Astrocyte (in vitro differentiated cells and primary cell): ENCODE data around the gene LIMK1. TPM values are rescaled to one million over a fixed set of nuclear protein-coding genes. Genes with fewer than 3 reads are reported as not detected.

Experiments used
- DNase-seq: peaks from one replicate; pipeline ENCODE4 v3.0.0-alpha.2; 2010; ENCODE audit warnings: low read depth
- FAIRE-seq: peaks from 2 replicates; lab custom pipeline; 2011; peaks lifted over from hg19 to GRCh38; lab: Jason Lieb, UNC
- H2AFZ ChIP-seq: 2 replicates; pipeline ENCODE4 v1.6.0; 2012; ENCODE audit warnings: low read depth, low read length, inconsistent platforms
- H3K27ac ChIP-seq: 2 replicates; pipeline ENCODE4 v1.5.1; 2011; ENCODE audit warnings: low read depth, low read length, inconsistent platforms
- H3K27me3 ChIP-seq: 2 replicates; pipeline ENCODE4 v1.6.0; 2011; ENCODE audit warnings: low read length, inconsistent platforms; ENCODE audit not compliant: insufficient read depth
- H3K36me3 ChIP-seq: 2 replicates; pipeline ENCODE4 v1.5.1; 2011; ENCODE audit warnings: low read length, inconsistent platforms; ENCODE audit not compliant: insufficient read depth
- H3K4me1 ChIP-seq: 2 replicates; pipeline ENCODE4 v1.5.1; 2011; ENCODE audit warnings: low read length, inconsistent platforms; ENCODE audit not compliant: insufficient read depth
- H3K4me2 ChIP-seq: 2 replicates; pipeline ENCODE4 v1.6.0; 2012; ENCODE audit warnings: low read length, inconsistent platforms
- H3K4me3 ChIP-seq: 2 replicates; pipeline ENCODE4 v1.5.1; 2011; ENCODE audit warnings: low read depth, mild to moderate bottlenecking, low read length, inconsistent platforms; ENCODE audit not compliant: insufficient read depth
- H3K79me2 ChIP-seq: 2 replicates; pipeline ENCODE4 v1.6.0; 2012; ENCODE audit warnings: mild to moderate bottlenecking, low read length, inconsistent platforms; ENCODE audit not compliant: insufficient read depth
- H3K9ac ChIP-seq: 2 replicates; pipeline ENCODE4 v1.6.0; 2012; ENCODE audit warnings: mild to moderate bottlenecking, low read length, inconsistent platforms
- H3K9me3 ChIP-seq: 2 replicates; pipeline ENCODE4 v1.5.1; 2012; ENCODE audit warnings: low read depth, mild to moderate bottlenecking, low read length, inconsistent platforms; ENCODE audit not compliant: insufficient read depth
- H4K20me1 ChIP-seq: 2 replicates; pipeline ENCODE4 v1.6.0; 2012; ENCODE audit warnings: low read length, inconsistent platforms; ENCODE audit not compliant: insufficient read depth
- H3K27ac Mint-ChIP-seq: one replicate; pipeline ENCODE4 v1.8.0; 2021; ENCODE audit warnings: mild to moderate bottlenecking, mixed read lengths; ENCODE audit not compliant: unreplicated experiment
- H3K27me3 Mint-ChIP-seq: one replicate; pipeline ENCODE4 v1.8.0; 2021; ENCODE audit warnings: low read depth, mixed read lengths; ENCODE audit not compliant: unreplicated experiment
- H3K36me3 Mint-ChIP-seq: one replicate; pipeline ENCODE4 v1.8.0; 2021; ENCODE audit warnings: low read depth, mixed read lengths; ENCODE audit not compliant: unreplicated experiment
- H3K4me1 Mint-ChIP-seq: one replicate; pipeline ENCODE4 v1.8.0; 2021; ENCODE audit warnings: low read depth, mixed read lengths; ENCODE audit not compliant: unreplicated experiment
- H3K4me3 Mint-ChIP-seq: one replicate; pipeline ENCODE4 v1.8.0; 2021; ENCODE audit warnings: mild to moderate bottlenecking, moderate library complexity, mixed read lengths; ENCODE audit not compliant: unreplicated experiment
- H3K9me3 Mint-ChIP-seq: one replicate; pipeline ENCODE4 v1.8.0; 2021; ENCODE audit warnings: mild to moderate bottlenecking, mixed read lengths; ENCODE audit not compliant: unreplicated experiment
- CTCF ChIP-seq: IDR thresholded peaks from 2 replicates; pipeline ENCODE4 v1.5.1; 2011; ENCODE audit warnings: low read depth, mild to moderate bottlenecking, inconsistent platforms, low read length, moderate library complexity; ENCODE audit not compliant: insufficient read depth
- EZH2 ChIP-seq: IDR thresholded peaks from 2 replicates; pipeline ENCODE4 v1.6.1; 2012; ENCODE audit warnings: mild to moderate bottlenecking, low read length, inconsistent platforms; ENCODE audit not compliant: insufficient read depth
- total RNA-seq: library from RNA; stranded (reverse); gene quantifications from 2 replicates; pipeline ENCODE4 v1.2.1, GENCODE V29; 2021

LIMK1 gene
- total RNA-seq, 1 donor from 2014 or later = 67.8 TPM

GRCh38 chr7:74064696-74065095, 18.9 kb upstream of the LIMK1 start:
- Histone ChIP-seq H3K4me2 (no peak overlapping the region), H3K27ac (no peak overlapping the region), H3K9ac (no peak overlapping the region), H3K27me3 (no peaks in the 10 kb centered on the region), H3K4me1 (peaks cover 12% of the 10 kb centered on the region), H3K9me3 (no peaks in the 10 kb centered on the region), H2AFZ (no peak overlapping the region), H3K79me2 (no peaks in the 10 kb centered on the region), H3K36me3 (no peaks in the 10 kb centered on the region), H4K20me1 (no peaks in the 10 kb centered on the region), H3K4me3 (no peak overlapping the region)
- TF ChIP-seq EZH2 (no peak), CTCF (no peak)
- H3K36me3 Mint-ChIP-seq = no peaks in the 10 kb centered on the region
- H3K4me3 Mint-ChIP-seq = no peak overlapping the region
- FAIRE-seq = no peak
- H3K4me1 Mint-ChIP-seq = no peaks in the 10 kb centered on the region
- no peak overlapping the region for H3K27ac Mint-ChIP-seq
- peaks cover 6% of the 10 kb centered on the region for H3K27me3 Mint-ChIP-seq
- no peaks in the 10 kb centered on the region for H3K9me3 Mint-ChIP-seq
- DNase-seq = no peak

GRCh38 chr7:74066626-74067025, 17.0 kb upstream of the LIMK1 start:
- H3K9me3 Mint-ChIP-seq = no peaks in the 10 kb centered on the region
- FAIRE-seq = no peak

More at GRCh38 chr7:74066626-74067025, 17.0 kb upstream of the LIMK1 start:
- Histone ChIP-seq H3K79me2 (no peaks in the 10 kb centered on the region), H3K4me1 (peaks cover 8% of the 10 kb centered on the region), H4K20me1 (no peaks in the 10 kb centered on the region), H3K4me3 (no peak overlapping the region), H2AFZ (no peak overlapping the region), H3K9ac (no peak overlapping the region), H3K27ac (no peak overlapping the region), H3K4me2 (no peak overlapping the region), H3K27me3 (no peaks in the 10 kb centered on the region), H3K9me3 (no peaks in the 10 kb centered on the region), H3K36me3 (no peaks in the 10 kb centered on the region)
- no peaks in the 10 kb centered on the region for H3K4me1 Mint-ChIP-seq
- no peak overlapping the region for H3K27ac Mint-ChIP-seq
- H3K4me3 Mint-ChIP-seq = no peak overlapping the region
- TF ChIP-seq CTCF (no peak), EZH2 (no peak)
- no peaks in the 10 kb centered on the region for H3K36me3 Mint-ChIP-seq
- H3K27me3 Mint-ChIP-seq = peaks cover 2% of the 10 kb centered on the region
- DNase-seq = no peak
